Kidney (tissue), 14 donors: ENCODE results near the gene MUCL3. TPM values are rescaled to one million over a fixed set of nuclear protein-coding genes. Genes with fewer than 3 reads are reported as not detected.

ENCODE experiments used
- DNase-seq, 5 donors: peaks; one replicate each; pipeline ENCODE4 v3.0.0-alpha.2; 2013 to 2020
- FAIRE-seq: peaks from 2 replicates; lab custom pipeline; 2012; peaks lifted over from hg19 to GRCh38; lab: Jason Lieb, UNC
- H3K27ac ChIP-seq, 2 donors: one replicate each; pipeline ENCODE4 v1.7.0; 2013; ENCODE audit warnings: low read depth in 2 of 2, low read length in 2 of 2, inconsistent platforms in 1 of 2
- H3K27me3 ChIP-seq: one replicate; pipeline ENCODE4 v1.7.1; 2013; ENCODE audit warnings: low read length, inconsistent platforms; ENCODE audit not compliant: control insufficient read depth, insufficient read depth
- H3K36me3 ChIP-seq, 3 donors: one replicate each; pipeline versions ENCODE4 v1.7.0 to v1.7.1; 2013; ENCODE audit warnings: low read length in 3 of 3, control low read depth in 1 of 3, inconsistent platforms in 1 of 3; ENCODE audit not compliant: insufficient read depth in 3 of 3, control insufficient read depth in 2 of 3
- H3K4me1 ChIP-seq, 3 donors: one replicate each; pipeline versions ENCODE4 v1.7.0 to v1.7.1; 2013; ENCODE audit warnings: low read length in 3 of 3, inconsistent platforms in 1 of 3, low read depth in 1 of 3; ENCODE audit not compliant: control insufficient read depth in 2 of 3, insufficient read depth in 2 of 3
- H3K4me3 ChIP-seq, 3 donors: one replicate each; pipeline versions ENCODE4 v1.7.0 to v1.8.1; 2013; ENCODE audit warnings: low read length in 3 of 3, control low read depth in 1 of 3, inconsistent platforms in 1 of 3
- H3K9ac ChIP-seq, 3 donors: one replicate each; pipeline versions ENCODE4 v1.7.0 to v1.7.1; 2013; ENCODE audit warnings: low read length in 3 of 3, control low read depth in 1 of 3, inconsistent platforms in 1 of 3
- H3K9me3 ChIP-seq, 3 donors: one replicate each; pipeline versions ENCODE4 v1.7.0 to v1.7.1; 2013; ENCODE audit warnings: low read length in 3 of 3, control low read depth in 1 of 3, inconsistent platforms in 1 of 3; ENCODE audit not compliant: control insufficient read depth in 2 of 3, insufficient read depth in 1 of 3
- CTCF ChIP-seq: IDR thresholded peaks from 3 replicates; pipeline ENCODE4 v1.5.1; 2012; ENCODE audit warnings: mild to moderate bottlenecking, moderate library complexity, borderline replicate concordance; ENCODE audit not compliant: insufficient read depth; ENCODE audit errors: extremely low read depth
- intact Hi-C: fragments of 100-400 bp; cut with DNase I; formaldehyde crosslinking; loops from one replicate; pipeline ENCODE4 v1.11.1; 2022
- polyA plus RNA-seq: library from polyadenylated mRNA; stranded (reverse); fragments of 350-450 nt; fragmentation: Illumina TruSeq; extraction: RNeasy Lipid Tissue Mini Kit (QIAGEN cat#74804); gene quantifications from one replicate; pipeline ENCODE4 v1.2.3, GENCODE V29; 2014; ENCODE audit warnings: low read depth, low replicate concordance; ENCODE audit not compliant: insufficient read depth
- total RNA-seq: library from RNA; stranded (reverse); fragmentation: NEBNext Ultra II Directional; extraction: Animal tissue kit (Norgen Biotek cat#: 25700); gene quantifications from one replicate; pipeline ENCODE4 v1.2.1, GENCODE V29; 2021
- donor health status: control.
- donor health status: control.
- donor health status: control.
- donor health status: control.
- donor health status: control.
- donor health status: DM: yes; HTN: yes; CAD: no.
- donor health status: Normal renal cell carcinoma (clear cell type).

The MUCL3 gene
- total and polyA plus RNA-seq, 2 donors from 2014 or later: 0.13 TPM; not detected in 1

GRCh38 chr6:30979141-30979540, 38.4 kb downstream of the MUCL3 start:
- TF ChIP-seq CTCF: no peak
- intact Hi-C loops: no loop called here
- DNase-seq (peak in 2 of 5 donors; percentile 37 to 58), FAIRE-seq (no peak)
- Histone ChIP-seq H3K27ac (no peak overlapping the region), H3K4me3 (no peak overlapping the region), H3K36me3 (no peaks in the 10 kb centered on the region), H3K27me3 (no peaks in the 10 kb centered on the region), H3K9me3 (no peaks in the 10 kb centered on the region), H3K4me1 (peaks cover 0 to 4% (median 0%) of the 10 kb centered on the region in 3 donors), H3K9ac (no peak overlapping the region)

GRCh38 chr6:30979690-30980089, 38.9 kb downstream of the MUCL3 start:
- no peak for TF ChIP-seq CTCF
- H3K9me3 ChIP-seq: no peaks in the 10 kb centered on the region
- FAIRE-seq: no peak
- no peak overlapping the region for H3K9ac ChIP-seq
- no peak for DNase-seq
- intact Hi-C loops: no loop called here
- no peak overlapping the region for H3K4me3 ChIP-seq
- peaks cover 0 to 4% (median 0%) of the 10 kb centered on the region in 3 donors for H3K4me1 ChIP-seq
- H3K27me3 ChIP-seq: no peaks in the 10 kb centered on the region
- H3K27ac ChIP-seq: no peak overlapping the region
- no peaks in the 10 kb centered on the region for H3K36me3 ChIP-seq

GRCh38 chr6:30981942-30982772, 41.4 kb downstream of the MUCL3 start:
- Histone ChIP-seq H3K9me3 (no peaks in the 10 kb centered on the region), H3K27ac (no peak overlapping the region), H3K4me1 (peaks cover 0 to 4% (median 0%) of the 10 kb centered on the region in 3 donors), H3K36me3 (no peaks in the 10 kb centered on the region), H3K4me3 (peak overlapping the region; percentile 50 to 61 (median 53)), H3K27me3 (no peaks in the 10 kb centered on the region), H3K9ac (no peak overlapping the region)
- no peak for FAIRE-seq
- no peak for TF ChIP-seq CTCF
- intact Hi-C loops: no loop called here
- DNase-seq: peak in 4 of 5 donors; percentile 48 to 86 (median 70)
